PC-9 (cell line): ENCODE results near the gene TM9SF2. TPM values are rescaled to one million over a fixed set of nuclear protein-coding genes. Genes with fewer than 3 reads are reported as not detected.

Experiments
- Bru-seq: library from RNA; stranded (reverse); fragments of 400-500 nt; gene quantifications from one replicate; lab custom pipeline; 2021; lab: Mats Ljungman, UMichigan
- BruChase-seq, 2 experiments: library from RNA; stranded (reverse); fragments of 400-500 nt; gene quantifications; one replicate each; lab custom pipeline; 2021; lab: Mats Ljungman, UMichigan
- BruUV-seq: library from RNA; stranded (reverse); fragments of 400-500 nt; replicated peaks from 2 replicates; lab custom pipeline; 2021; lab: Mats Ljungman, UMichigan
- CTCF ChIA-PET: fragments of 300-600 bp; sonication (Branson Sonifier 250); formaldehyde crosslinking; loops from one replicate; lab custom pipeline; 2022; ENCODE audit warnings: antibody characterized with exemption; lab: Charles Lee
- POLR2A ChIA-PET: fragments of 300-600 bp; sonication (Branson Sonifier 250); formaldehyde crosslinking; loops from one replicate; lab custom pipeline; 2022; ENCODE audit warnings: antibody characterized with exemption; ENCODE audit not compliant: unreplicated experiment; lab: Charles Lee
- DNase-seq, 2 experiments: peaks; one replicate each; pipeline versions ENCODE4 v3.0.0 to v3.0.0-alpha.2; 2015 to 2022; ENCODE audit warnings: mixed read lengths in 1 of 2
- H2AFZ ChIP-seq: fragments of 200-600 bp; sonication (generic); 2 replicates; pipeline ENCODE4 v1.8.1; 2017; ENCODE audit warnings: antibody characterized with exemption
- H3F3A ChIP-seq: fragments of 200-600 bp; sonication (generic); 2 replicates; pipeline ENCODE4 v1.8.1; 2017; ENCODE audit warnings: antibody characterized with exemption, mild to moderate bottlenecking, low read depth; ENCODE audit not compliant: insufficient read depth
- H3K27ac ChIP-seq: fragments of 200-600 bp; sonication (generic); 2 replicates; pipeline ENCODE4 v1.6.1; 2016; ENCODE audit warnings: mixed run types
- H3K27me3 ChIP-seq: fragments of 200-600 bp; sonication (generic); 2 replicates; pipeline ENCODE4 v1.6.1; 2016; ENCODE audit warnings: low read depth, mixed run types; ENCODE audit not compliant: insufficient read depth
- H3K36me3 ChIP-seq: fragments of 200-600 bp; sonication (generic); 2 replicates; pipeline ENCODE4 v1.6.1; 2016; ENCODE audit warnings: low read depth, mixed run types
- H3K4me1 ChIP-seq: fragments of 200-600 bp; sonication (generic); replicated peaks from 2 replicates; pipeline ENCODE4 v1.6.1; 2016; ENCODE audit warnings: mixed run types; ENCODE audit not compliant: insufficient read depth
- H3K4me2 ChIP-seq: fragments of 200-600 bp; sonication (generic); 2 replicates; pipeline ENCODE4 v1.6.1; 2017; ENCODE audit warnings: mixed run types
- H3K4me3 ChIP-seq: fragments of 200-600 bp; sonication (generic); 2 replicates; pipeline ENCODE4 v1.6.1; 2016; ENCODE audit warnings: mixed run types
- H3K79me2 ChIP-seq: fragments of 200-600 bp; sonication (generic); 2 replicates; pipeline ENCODE4 v1.6.1; 2017; ENCODE audit warnings: low read depth, mixed run types
- H3K9me2 ChIP-seq: fragments of 200-600 bp; sonication (generic); 2 replicates; pipeline ENCODE4 v1.8.1; 2017; ENCODE audit warnings: mild to moderate bottlenecking; ENCODE audit not compliant: insufficient read depth
- H3K9me3 ChIP-seq: fragments of 200-600 bp; sonication (generic); 2 replicates; pipeline ENCODE4 v1.8.1; 2016; ENCODE audit warnings: low read depth; ENCODE audit not compliant: insufficient read depth
- H4K20me1 ChIP-seq: fragments of 200-600 bp; sonication (generic); 2 replicates; pipeline ENCODE4 v1.8.1; 2017; ENCODE audit not compliant: insufficient read depth
- EZH2 ChIP-seq: fragments of 200-600 bp; sonication (generic); IDR thresholded peaks from 2 replicates; pipeline ENCODE4 v1.8.0; 2017; ENCODE audit warnings: antibody characterized with exemption, low read depth
- intact Hi-C: fragments of 100-400 bp; cut with micrococcal nuclease; formaldehyde crosslinking; loops from one replicate; pipeline ENCODE4 v1.10.0; 2022; ENCODE audit not compliant: unreplicated experiment
- long read RNA-seq: library from polyadenylated mRNA; stranded (forward); transcript quantifications from one replicate; pipeline ENCODE4 v2.0.0, GENCODE V29; 2022
- total RNA-seq: library from RNA; stranded (reverse); gene quantifications from 2 replicates; pipeline ENCODE4 v1.2.3, GENCODE V29; 2021
- TF ChIP-seq, protein P1 (sequence below): fragments of 200-600 bp; sonication (generic); conservative IDR thresholded peaks from 2 replicates; pipeline ENCODE4 v1.6.1; 2017; ENCODE audit warnings: mixed run types, antibody characterized with exemption, mild to moderate bottlenecking, moderate library complexity

Gene TM9SF2, protein sequence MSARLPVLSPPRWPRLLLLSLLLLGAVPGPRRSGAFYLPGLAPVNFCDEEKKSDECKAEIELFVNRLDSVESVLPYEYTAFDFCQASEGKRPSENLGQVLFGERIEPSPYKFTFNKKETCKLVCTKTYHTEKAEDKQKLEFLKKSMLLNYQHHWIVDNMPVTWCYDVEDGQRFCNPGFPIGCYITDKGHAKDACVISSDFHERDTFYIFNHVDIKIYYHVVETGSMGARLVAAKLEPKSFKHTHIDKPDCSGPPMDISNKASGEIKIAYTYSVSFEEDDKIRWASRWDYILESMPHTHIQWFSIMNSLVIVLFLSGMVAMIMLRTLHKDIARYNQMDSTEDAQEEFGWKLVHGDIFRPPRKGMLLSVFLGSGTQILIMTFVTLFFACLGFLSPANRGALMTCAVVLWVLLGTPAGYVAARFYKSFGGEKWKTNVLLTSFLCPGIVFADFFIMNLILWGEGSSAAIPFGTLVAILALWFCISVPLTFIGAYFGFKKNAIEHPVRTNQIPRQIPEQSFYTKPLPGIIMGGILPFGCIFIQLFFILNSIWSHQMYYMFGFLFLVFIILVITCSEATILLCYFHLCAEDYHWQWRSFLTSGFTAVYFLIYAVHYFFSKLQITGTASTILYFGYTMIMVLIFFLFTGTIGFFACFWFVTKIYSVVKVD
- total RNA-seq = 66.5 and 87.0 TPM in 2 replicates
- percentile 90 among the genes with signal in this experiment for Bru-seq, nascent RNA
- BruChase-seq, experiment 1, labeled RNA remaining after a 2-hour chase = percentile 86 among the genes with signal in this experiment
- percentile 88 among the genes with signal in this experiment for BruChase-seq, experiment 2, labeled RNA remaining after a 6-hour chase
- long read RNA-seq, transcript TM9SF2-201 (17 exons, 3,430 nt) = major isoform, 323 of 398 reads
- long read RNA-seq, partial matches to known transcripts = 32 of 398 reads
- long read RNA-seq, other reads (novel, unspliced or antisense) = 41 of 398 reads

DNA sequence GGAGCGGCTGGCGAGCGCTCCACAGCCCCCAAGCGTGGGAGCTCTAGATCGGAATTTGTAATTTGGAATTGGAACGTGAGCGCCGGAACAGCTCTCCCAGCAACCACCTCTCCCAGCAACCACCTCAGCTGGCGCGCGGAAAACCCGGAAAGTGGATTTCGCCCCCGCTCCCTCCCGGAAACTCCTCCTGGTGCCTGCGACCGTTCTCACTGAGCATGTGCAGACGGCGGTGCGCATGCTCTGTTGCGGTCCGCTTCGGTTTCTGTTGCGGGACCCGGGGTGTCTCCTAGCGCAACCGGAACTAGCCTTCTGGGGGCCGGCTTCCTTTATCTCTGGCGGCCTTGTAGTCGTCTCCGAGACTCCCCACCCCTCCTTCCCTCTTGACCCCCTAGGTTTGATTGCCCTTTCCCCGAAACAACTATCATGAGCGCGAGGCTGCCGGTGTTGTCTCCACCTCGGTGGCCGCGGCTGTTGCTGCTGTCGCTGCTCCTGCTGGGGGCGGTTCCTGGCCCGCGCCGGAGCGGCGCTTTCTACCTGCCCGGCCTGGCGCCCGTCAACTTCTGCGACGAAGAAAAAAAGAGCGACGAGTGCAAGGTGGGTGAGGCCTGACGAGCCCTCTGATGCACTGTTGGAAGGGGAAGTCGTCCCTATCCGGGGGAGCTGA is at the start of gene TM9SF2:
Gene TM9SF2, plus strand, starts transcription at position 289 of the 664 bp plus-strand sequence. Its CDS starts 135 bp downstream, at position 424.
- peaks cover 26% of the 10 kb centered on the region for H3F3A ChIP-seq
- TF ChIP-seq, protein P1, sequence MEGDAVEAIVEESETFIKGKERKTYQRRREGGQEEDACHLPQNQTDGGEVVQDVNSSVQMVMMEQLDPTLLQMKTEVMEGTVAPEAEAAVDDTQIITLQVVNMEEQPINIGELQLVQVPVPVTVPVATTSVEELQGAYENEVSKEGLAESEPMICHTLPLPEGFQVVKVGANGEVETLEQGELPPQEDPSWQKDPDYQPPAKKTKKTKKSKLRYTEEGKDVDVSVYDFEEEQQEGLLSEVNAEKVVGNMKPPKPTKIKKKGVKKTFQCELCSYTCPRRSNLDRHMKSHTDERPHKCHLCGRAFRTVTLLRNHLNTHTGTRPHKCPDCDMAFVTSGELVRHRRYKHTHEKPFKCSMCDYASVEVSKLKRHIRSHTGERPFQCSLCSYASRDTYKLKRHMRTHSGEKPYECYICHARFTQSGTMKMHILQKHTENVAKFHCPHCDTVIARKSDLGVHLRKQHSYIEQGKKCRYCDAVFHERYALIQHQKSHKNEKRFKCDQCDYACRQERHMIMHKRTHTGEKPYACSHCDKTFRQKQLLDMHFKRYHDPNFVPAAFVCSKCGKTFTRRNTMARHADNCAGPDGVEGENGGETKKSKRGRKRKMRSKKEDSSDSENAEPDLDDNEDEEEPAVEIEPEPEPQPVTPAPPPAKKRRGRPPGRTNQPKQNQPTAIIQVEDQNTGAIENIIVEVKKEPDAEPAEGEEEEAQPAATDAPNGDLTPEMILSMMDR = no peak
- no peak for TF ChIP-seq EZH2
- H3K36me3 ChIP-seq = peaks cover 2% of the 10 kb centered on the region; the same call in 1 of the 2 replicates
- H3K4me2 ChIP-seq = peak within 1 kb of the TSS; percentile 99
- H3K9me2 ChIP-seq = no peaks in the 10 kb centered on the region
- peaks cover 55% of the 10 kb centered on the region for H3K79me2 ChIP-seq
- H3K4me1 ChIP-seq = peaks cover 66% of the 10 kb centered on the region
- BruUV-seq = no TSS peak
- peak within 1 kb of the TSS; percentile 72 for H3K27ac ChIP-seq
- no peaks in the 10 kb centered on the region for H3K9me3 ChIP-seq
- peak within 1 kb of the TSS; percentile 79 for H3K4me3 ChIP-seq
- POLR2A ChIA-PET = interaction anchor here (0.7 kb wide), 2 partner anchors 456 to 719 kb away, joined by 5 read pairs; no protein-coding TSS in a partner anchor
- intact Hi-C loops = loop anchor here (2.0 kb wide), 1 partner anchor 59 kb away; no protein-coding TSS in a partner anchor
- peak; percentile 94 to 98 for DNase-seq
- CTCF ChIA-PET = interaction anchor here (0.5 to 0.6 kb wide), 2 partner anchors 37 to 58 kb away, joined by 3 to 4 read pairs; no protein-coding TSS in a partner anchor
- peak within 1 kb of the TSS; percentile 87 for H2AFZ ChIP-seq
- H3K27me3 ChIP-seq = no peaks in the 10 kb centered on the region
- peaks cover 30% of the 10 kb centered on the region for H4K20me1 ChIP-seq

DNA sequence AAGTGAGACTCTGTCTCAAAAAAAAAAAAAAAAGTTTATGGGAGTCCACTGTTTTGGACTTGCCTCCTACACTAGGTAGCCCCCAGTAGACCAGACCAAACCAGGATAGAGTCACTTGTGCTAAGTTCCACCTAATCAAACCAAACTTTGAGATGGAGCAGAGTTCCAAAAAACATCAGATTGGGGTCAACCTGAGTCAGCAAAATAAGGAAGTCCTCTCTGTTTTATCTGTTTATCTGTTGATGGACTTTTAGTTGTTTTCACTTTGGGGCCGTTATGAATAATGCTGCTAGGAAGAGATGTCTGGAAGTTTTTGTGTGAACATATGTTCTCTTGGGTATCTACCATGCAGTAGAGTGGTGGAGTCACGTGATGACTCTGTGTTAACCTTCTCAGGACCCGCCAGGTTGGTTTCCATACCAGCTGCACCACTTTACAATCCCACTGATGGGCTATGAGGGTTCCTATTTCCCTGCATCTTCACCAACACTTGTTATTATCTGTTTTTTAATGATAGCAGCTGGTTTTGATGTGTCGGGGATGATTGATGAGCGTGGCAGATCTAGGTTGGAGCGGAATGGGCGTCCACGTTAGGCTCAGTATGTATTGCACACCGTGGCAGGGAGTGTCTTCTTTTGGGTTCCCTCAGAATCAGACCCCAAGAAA is 46.6 kb upstream of the TM9SF2 start:
- no peak for DNase-seq
- Histone ChIP-seq H3K9me2 (no peaks in the 10 kb centered on the region), H3K9me3 (no peaks in the 10 kb centered on the region), H3F3A (peaks cover 14% of the 10 kb centered on the region), H2AFZ (no peak overlapping the region), H3K4me2 (no peak overlapping the region), H3K79me2 (no peaks in the 10 kb centered on the region), H4K20me1 (no peaks in the 10 kb centered on the region), H3K4me1 (peaks cover 12% of the 10 kb centered on the region), H3K36me3 (no peaks in the 10 kb centered on the region), H3K4me3 (no peak overlapping the region), H3K27me3 (no peaks in the 10 kb centered on the region), H3K27ac (no peak overlapping the region)
- no TSS peak for BruUV-seq
- CTCF ChIA-PET = no interaction called here
- intact Hi-C loops = no loop called here
- no peak for TF ChIP-seq EZH2
- TF ChIP-seq, protein P1 = no peak
- POLR2A ChIA-PET = no interaction called here
